Keratinocyte (primary cell): Measurements from ENCODE around the gene SOHLH1. TPM values are rescaled to one million over a fixed set of nuclear protein-coding genes. Genes with fewer than 3 reads are reported as not detected.

Experiments used
- DNase-seq: peaks from one replicate; pipeline ENCODE4 v3.0.0-alpha.2; 2011; ENCODE audit warnings: low read depth, missing footprints, low spot score
- FAIRE-seq: peaks from 2 replicates; lab custom pipeline; 2011; peaks lifted over from hg19 to GRCh38; lab: Jason Lieb, UNC
- H2AFZ ChIP-seq: 2 replicates; pipeline ENCODE4 v1.6.0; 2012; ENCODE audit warnings: low read length, control low read depth, inconsistent platforms; ENCODE audit not compliant: control insufficient read depth
- H3K27ac ChIP-seq: 2 replicates; pipeline ENCODE4 v1.5.1; 2011; ENCODE audit warnings: low read length; ENCODE audit not compliant: control insufficient read depth, insufficient read depth
- H3K27me3 ChIP-seq: 3 replicates; pipeline ENCODE4 v1.6.0; 2011; ENCODE audit warnings: low read length; ENCODE audit not compliant: control insufficient read depth, insufficient read depth; ENCODE audit errors: extremely low read depth
- H3K36me3 ChIP-seq, 2 experiments: 2 replicates in 1 of 2; 3 replicates in 1 of 2; pipeline ENCODE4 v1.5.1; 2011; ENCODE audit warnings: low read length in 2 of 2, mild to moderate bottlenecking in 1 of 2; ENCODE audit not compliant: control insufficient read depth in 2 of 2, insufficient read depth in 2 of 2; ENCODE audit errors: extremely low read depth in 1 of 2
- H3K4me1 ChIP-seq: 3 replicates; pipeline ENCODE4 v1.5.1; 2011; ENCODE audit warnings: low read length; ENCODE audit not compliant: control insufficient read depth, insufficient read depth; ENCODE audit errors: extremely low read depth
- H3K4me2 ChIP-seq: 3 replicates; pipeline ENCODE4 v1.6.0; 2011; ENCODE audit warnings: low read depth, low read length; ENCODE audit not compliant: control insufficient read depth, insufficient read depth; ENCODE audit errors: extremely low read depth
- H3K4me3 ChIP-seq, 3 experiments: fragments of 200-600 bp in 1 of 3; sonication (generic) in 1 of 3; 2 replicates in 2 of 3; 3 replicates in 1 of 3; pipeline ENCODE4 v1.5.1; 2011 to 2016; ENCODE audit warnings: low read length in 3 of 3, mild to moderate bottlenecking in 3 of 3, control low read depth in 2 of 3, inconsistent platforms in 1 of 3, low read depth in 1 of 3, mixed read lengths in 1 of 3, mixed run types in 1 of 3, moderate library complexity in 1 of 3; ENCODE audit not compliant: control insufficient read depth in 2 of 3, insufficient read depth in 2 of 3; ENCODE audit errors: extremely low read depth in 1 of 3
- H3K79me2 ChIP-seq: 2 replicates; pipeline ENCODE4 v1.6.0; 2012; ENCODE audit warnings: low read length; ENCODE audit not compliant: control insufficient read depth, insufficient read depth
- H3K9ac ChIP-seq: 3 replicates; pipeline ENCODE4 v1.6.0; 2011; ENCODE audit warnings: low read length; ENCODE audit not compliant: control insufficient read depth, insufficient read depth; ENCODE audit errors: extremely low read depth
- H3K9me1 ChIP-seq: 3 replicates; pipeline ENCODE4 v1.6.0; 2011; ENCODE audit warnings: low read length; ENCODE audit not compliant: control insufficient read depth, insufficient read depth; ENCODE audit errors: extremely low read depth
- H3K9me3 ChIP-seq: 2 replicates; pipeline ENCODE4 v1.5.1; 2012; ENCODE audit warnings: low read depth, low read length; ENCODE audit not compliant: control insufficient read depth
- H4K20me1 ChIP-seq: 3 replicates; pipeline ENCODE4 v1.6.0; 2011; ENCODE audit warnings: low read length; ENCODE audit not compliant: control insufficient read depth, insufficient read depth; ENCODE audit errors: extremely low read depth
- CTCF ChIP-seq, 3 experiments: IDR thresholded peaks in 1 of 3; conservative IDR thresholded peaks in 1 of 3; optimal IDR thresholded peaks in 1 of 3; 2 replicates in 2 of 3; 3 replicates in 1 of 3; pipeline versions ENCODE3 to v1.5.1; 2011; ENCODE audit warnings: low read length in 3 of 3, mild to moderate bottlenecking in 3 of 3, moderate library complexity in 2 of 3, control low read depth in 1 of 3, inconsistent platforms in 1 of 3; ENCODE audit not compliant: insufficient read depth in 2 of 3; ENCODE audit errors: extremely low read depth in 1 of 3
- EZH2 ChIP-seq: IDR thresholded peaks from one replicate; pipeline ENCODE4 v1.6.1; 2012; ENCODE audit warnings: inconsistent platforms, mild to moderate bottlenecking, low read length, moderate library complexity
- dilution Hi-C: fragments of 300-500 bp; cut with MboI; formaldehyde crosslinking; loops from one replicate; pipeline ENCODE4 v1.7.0; 2020; ENCODE audit warnings: low sequenced_read_pairs; ENCODE audit not compliant: extremely low pct_ligation_motif_present
- polyA plus RNA-seq, 5 experiments: library from polyadenylated mRNA; depleted of rRNA in 3 of 5; stranded (reverse) in 3 of 5; stranded (forward) in 1 of 5; unstranded in 1 of 5; fragments of >200 nt; gene quantifications; 1 replicate in 1 of 5; 2 replicates in 3 of 5; 3 replicates in 1 of 5; pipeline versions ENCODE4 v1.2.1 to v1.2.3, GENCODE V29; 2011 to 2012; ENCODE audit warnings: missing spikeins in 2 of 5, low read depth in 1 of 5, low replicate concordance in 1 of 5

SOHLH1 gene
- polyA plus RNA-seq, 1 donor (not counting 4 experiments of a cell fraction or from before 2014, with no cell fraction given): not detected

GRCh38 chr9:135689011-135689410, 10.3 kb downstream of the SOHLH1 start:
- Histone ChIP-seq H3K9me1 (no peaks in the 10 kb centered on the region), H4K20me1 (no peaks in the 10 kb centered on the region), H3K4me1 (no peaks in the 10 kb centered on the region), H2AFZ (no peak overlapping the region), H3K27me3 (peaks cover 13% of the 10 kb centered on the region), H3K27ac (no peak overlapping the region), H3K36me3 (no peaks in the 10 kb centered on the region), H3K9ac (no peak overlapping the region), H3K9me3 (peaks cover 1% of the 10 kb centered on the region), H3K79me2 (no peaks in the 10 kb centered on the region), H3K4me2 (no peak overlapping the region), H3K4me3 (no peak overlapping the region)
- no peak for DNase-seq
- no peak for FAIRE-seq
- no peak for TF ChIP-seq EZH2
- TF ChIP-seq CTCF (optimal IDR thresholded peaks at IDR 0.05 in 1 of 3, IDR thresholded peaks at IDR 0.05 in 1 of 3, conservative IDR thresholded peaks at IDR 0.05 in 1 of 3; ENCODE audit: extremely low read depth in 1 of 3, insufficient read depth in 2 of 3, low read length in 3 of 3): no peak
- dilution Hi-C loops: no loop called here

DNA sequence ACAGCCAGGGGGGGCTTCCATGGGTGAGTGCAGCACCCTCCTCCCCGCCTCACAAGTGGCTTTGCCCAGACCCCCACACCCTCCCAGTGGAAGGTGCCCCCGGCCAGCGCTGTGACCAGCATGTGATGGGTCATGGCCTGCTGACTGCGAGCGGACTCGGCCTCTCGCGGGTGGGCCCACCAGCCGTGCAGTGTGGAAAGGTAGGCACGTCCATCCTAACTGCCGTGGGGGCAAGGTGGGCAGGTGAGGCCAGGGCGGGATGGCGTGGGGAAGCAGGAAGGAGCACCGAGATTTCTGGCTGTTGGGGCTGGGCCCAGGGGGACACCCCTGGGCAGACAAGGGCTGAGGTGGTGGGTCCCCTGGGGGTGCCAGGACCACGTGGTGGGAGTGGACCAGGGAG, 12.1 kb downstream of the SOHLH1 start:
- Histone ChIP-seq H3K79me2 (no peaks in the 10 kb centered on the region), H3K4me3 (no peak overlapping the region), H3K9me3 (peaks cover 1% of the 10 kb centered on the region), H3K9ac (no peak overlapping the region), H3K9me1 (no peaks in the 10 kb centered on the region), H3K4me1 (no peaks in the 10 kb centered on the region), H3K27ac (no peak overlapping the region), H3K27me3 (no peaks in the 10 kb centered on the region), H3K36me3 (no peaks in the 10 kb centered on the region), H2AFZ (no peak overlapping the region), H3K4me2 (no peak overlapping the region), H4K20me1 (no peaks in the 10 kb centered on the region)
- no peak for TF ChIP-seq CTCF (optimal IDR thresholded peaks at IDR 0.05 in 1 of 3, IDR thresholded peaks at IDR 0.05 in 1 of 3, conservative IDR thresholded peaks at IDR 0.05 in 1 of 3; ENCODE audit: extremely low read depth in 1 of 3, insufficient read depth in 2 of 3, low read length in 3 of 3)
- TF ChIP-seq EZH2: no peak
- no peak for FAIRE-seq
- dilution Hi-C loops: no loop called here
- no peak for DNase-seq
